SK-N-SH treated with all-trans-retinoic acid at 6 μM for 48 hours (cell line): ENCODE results near the gene TCF12.
A peak's percentile ranks its signal among the peaks of the same experiment; 100 is the strongest.

Source experiments
- ATAC-seq: fragments of 200-7000 bp; cut with Tn5 transposase; 3 replicates; pipeline ENCODE4 v1.9.1; 2020; ENCODE audit warnings: mild to moderate bottlenecking, moderate library complexity
- ARNTL ChIP-seq: fragments of 450-650 bp; formaldehyde crosslinking; IDR thresholded peaks from 2 replicates; pipeline ENCODE4 v1.5.0; 2020; ENCODE audit warnings: low read depth, mild to moderate bottlenecking, moderate library complexity, borderline replicate concordance
- BACH2 ChIP-seq: fragments of 250-450 bp; sonication (Bioruptor Pico); IDR thresholded peaks from 2 replicates; pipeline ENCODE4 v1.9.0; 2021; ENCODE audit warnings: mild to moderate bottlenecking, borderline replicate concordance
- CREB5 ChIP-seq: fragments of 250-450 bp; sonication (Bioruptor Pico); IDR thresholded peaks from 2 replicates; pipeline ENCODE4 v1.5.1; 2020; ENCODE audit warnings: low read depth, mild to moderate bottlenecking, moderate library complexity
- CSDC2 ChIP-seq: fragments of 250-450 bp; sonication (Bioruptor Pico); IDR thresholded peaks from 2 replicates; pipeline ENCODE4 v1.5.0; 2020; ENCODE audit warnings: mild to moderate bottlenecking, moderate library complexity
- ESRRG ChIP-seq: fragments of 250-450 bp; sonication (Bioruptor Pico); IDR thresholded peaks from 2 replicates; pipeline ENCODE4 v1.6.1; 2021; ENCODE audit warnings: mild to moderate bottlenecking
- GLIS3 ChIP-seq: fragments of 250-450 bp; sonication (Bioruptor Pico); IDR thresholded peaks from 2 replicates; pipeline ENCODE4 v1.5.0; 2020; ENCODE audit warnings: mild to moderate bottlenecking, moderate library complexity
- ISL1 ChIP-seq: fragments of 250-450 bp; sonication (Bioruptor Pico); IDR thresholded peaks from 2 replicates; pipeline ENCODE4 v2.1.2; 2022; ENCODE audit warnings: mild to moderate bottlenecking, moderate library complexity
- OSR1 ChIP-seq: fragments of 250-450 bp; sonication (Bioruptor Pico); IDR thresholded peaks from 2 replicates; pipeline ENCODE4 v1.8.0; 2022; ENCODE audit warnings: moderate library complexity, mild to moderate bottlenecking, inconsistent platforms
- POU6F1 ChIP-seq: fragments of 250-450 bp; sonication (Bioruptor Pico); IDR thresholded peaks from 2 replicates; pipeline ENCODE4 v1.8.0; 2021; ENCODE audit warnings: low read depth, mild to moderate bottlenecking, moderate library complexity, borderline replicate concordance
- PPARA ChIP-seq: fragments of 250-450 bp; sonication (Bioruptor Pico); IDR thresholded peaks from 2 replicates; pipeline ENCODE4 v1.5.0; 2020; ENCODE audit warnings: mild to moderate bottlenecking, borderline replicate concordance
- RARB ChIP-seq: fragments of 250-450 bp; sonication (Bioruptor Pico); IDR thresholded peaks from 2 replicates; pipeline ENCODE4 v1.8.0; 2021; ENCODE audit warnings: mild to moderate bottlenecking, moderate library complexity
- SNAI2 ChIP-seq: fragments of 250-450 bp; sonication (Bioruptor Pico); IDR thresholded peaks from 2 replicates; pipeline ENCODE4 v1.5.0; 2020; ENCODE audit warnings: mild to moderate bottlenecking, moderate library complexity
- TCF4 ChIP-seq: fragments of 250-450 bp; sonication (Bioruptor Pico); IDR thresholded peaks from 2 replicates; pipeline ENCODE4 v1.8.0; 2021; ENCODE audit warnings: mild to moderate bottlenecking, moderate library complexity, borderline replicate concordance
- TOX ChIP-seq: fragments of 250-450 bp; sonication (Bioruptor Pico); IDR thresholded peaks from 2 replicates; pipeline ENCODE4 v1.8.0; 2021; ENCODE audit warnings: mild to moderate bottlenecking, moderate library complexity, borderline replicate concordance
- ZC3H10 ChIP-seq: fragments of 250-450 bp; sonication (Bioruptor Pico); IDR thresholded peaks from 2 replicates; pipeline ENCODE4 v1.5.1; 2021; ENCODE audit warnings: mild to moderate bottlenecking, moderate library complexity
- ZFP3 ChIP-seq: fragments of 250-450 bp; sonication (Bioruptor Pico); IDR thresholded peaks from 2 replicates; pipeline ENCODE4 v1.5.0; 2020; ENCODE audit warnings: mild to moderate bottlenecking, moderate library complexity
- ZFP30 ChIP-seq: fragments of 450-650 bp; formaldehyde crosslinking; IDR thresholded peaks from 2 replicates; pipeline ENCODE4 v1.5.0; 2022; ENCODE audit warnings: mild to moderate bottlenecking, moderate library complexity
- ZNF565 ChIP-seq: fragments of 450-650 bp; formaldehyde crosslinking; conservative IDR thresholded peaks from 2 replicates; pipeline ENCODE4 v1.5.0; 2020; ENCODE audit warnings: low read depth, mild to moderate bottlenecking, moderate library complexity
- ZNF70 ChIP-seq: fragments of 450-650 bp; formaldehyde crosslinking; IDR thresholded peaks from 2 replicates; pipeline ENCODE4 v1.5.0; 2020; ENCODE audit warnings: mild to moderate bottlenecking, moderate library complexity
- ZNF8 ChIP-seq: fragments of 450-650 bp; formaldehyde crosslinking; IDR thresholded peaks from 2 replicates; pipeline ENCODE4 v1.5.0; 2020; ENCODE audit warnings: mild to moderate bottlenecking, moderate library complexity
- TF ChIP-seq, protein P1 (sequence below): fragments of 250-450 bp; sonication (Bioruptor Pico); IDR thresholded peaks from 2 replicates; pipeline ENCODE4 v1.8.0; 2020; ENCODE audit warnings: mild to moderate bottlenecking, moderate library complexity, borderline replicate concordance
- TF ChIP-seq, protein P2 (sequence below): fragments of 250-450 bp; sonication (Bioruptor Pico); IDR thresholded peaks from 2 replicates; pipeline ENCODE4 v1.5.0; 2020; ENCODE audit warnings: mild to moderate bottlenecking, moderate library complexity
- TF ChIP-seq, protein P3 (sequence below): fragments of 250-450 bp; sonication (Bioruptor Pico); IDR thresholded peaks from 2 replicates; pipeline ENCODE4 v1.5.1; 2021; ENCODE audit warnings: mild to moderate bottlenecking, moderate library complexity

Gene TCF12

GRCh38 chr15:57235873-57236272 is 317.4 kb downstream of the TCF12 start:
- TF ChIP-seq ZNF8 (CRISPR knock-in tag) (no peak), TCF4 (CRISPR knock-in tag) (no peak), CSDC2 (CRISPR knock-in tag) (0 out of 2 replicates have a peak, but pooled peaks have one; percentile 79), CREB5 (CRISPR knock-in tag) (no peak), PPARA (CRISPR knock-in tag) (no peak), ZFP3 (no peak), ISL1 (peak; percentile 62), TOX (CRISPR knock-in tag) (no peak), OSR1 (no peak), SNAI2 (CRISPR knock-in tag) (0 out of 2 replicates have a peak, but pooled peaks have one; percentile 15), ZNF70 (no peak), ZNF565 (CRISPR knock-in tag) (no peak), ZFP30 (no peak), ESRRG (CRISPR knock-in tag) (no peak), ARNTL (no peak), GLIS3 (no peak), BACH2 (no peak), ZC3H10 (no peak), POU6F1 (CRISPR knock-in tag) (no peak), RARB (CRISPR knock-in tag) (no peak)
- TF ChIP-seq, protein P1, sequence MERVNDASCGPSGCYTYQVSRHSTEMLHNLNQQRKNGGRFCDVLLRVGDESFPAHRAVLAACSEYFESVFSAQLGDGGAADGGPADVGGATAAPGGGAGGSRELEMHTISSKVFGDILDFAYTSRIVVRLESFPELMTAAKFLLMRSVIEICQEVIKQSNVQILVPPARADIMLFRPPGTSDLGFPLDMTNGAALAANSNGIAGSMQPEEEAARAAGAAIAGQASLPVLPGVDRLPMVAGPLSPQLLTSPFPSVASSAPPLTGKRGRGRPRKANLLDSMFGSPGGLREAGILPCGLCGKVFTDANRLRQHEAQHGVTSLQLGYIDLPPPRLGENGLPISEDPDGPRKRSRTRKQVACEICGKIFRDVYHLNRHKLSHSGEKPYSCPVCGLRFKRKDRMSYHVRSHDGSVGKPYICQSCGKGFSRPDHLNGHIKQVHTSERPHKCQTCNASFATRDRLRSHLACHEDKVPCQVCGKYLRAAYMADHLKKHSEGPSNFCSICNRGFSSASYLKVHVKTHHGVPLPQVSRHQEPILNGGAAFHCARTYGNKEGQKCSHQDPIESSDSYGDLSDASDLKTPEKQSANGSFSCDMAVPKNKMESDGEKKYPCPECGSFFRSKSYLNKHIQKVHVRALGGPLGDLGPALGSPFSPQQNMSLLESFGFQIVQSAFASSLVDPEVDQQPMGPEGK (CRISPR knock-in tag) = no peak
- TF ChIP-seq, protein P2, sequence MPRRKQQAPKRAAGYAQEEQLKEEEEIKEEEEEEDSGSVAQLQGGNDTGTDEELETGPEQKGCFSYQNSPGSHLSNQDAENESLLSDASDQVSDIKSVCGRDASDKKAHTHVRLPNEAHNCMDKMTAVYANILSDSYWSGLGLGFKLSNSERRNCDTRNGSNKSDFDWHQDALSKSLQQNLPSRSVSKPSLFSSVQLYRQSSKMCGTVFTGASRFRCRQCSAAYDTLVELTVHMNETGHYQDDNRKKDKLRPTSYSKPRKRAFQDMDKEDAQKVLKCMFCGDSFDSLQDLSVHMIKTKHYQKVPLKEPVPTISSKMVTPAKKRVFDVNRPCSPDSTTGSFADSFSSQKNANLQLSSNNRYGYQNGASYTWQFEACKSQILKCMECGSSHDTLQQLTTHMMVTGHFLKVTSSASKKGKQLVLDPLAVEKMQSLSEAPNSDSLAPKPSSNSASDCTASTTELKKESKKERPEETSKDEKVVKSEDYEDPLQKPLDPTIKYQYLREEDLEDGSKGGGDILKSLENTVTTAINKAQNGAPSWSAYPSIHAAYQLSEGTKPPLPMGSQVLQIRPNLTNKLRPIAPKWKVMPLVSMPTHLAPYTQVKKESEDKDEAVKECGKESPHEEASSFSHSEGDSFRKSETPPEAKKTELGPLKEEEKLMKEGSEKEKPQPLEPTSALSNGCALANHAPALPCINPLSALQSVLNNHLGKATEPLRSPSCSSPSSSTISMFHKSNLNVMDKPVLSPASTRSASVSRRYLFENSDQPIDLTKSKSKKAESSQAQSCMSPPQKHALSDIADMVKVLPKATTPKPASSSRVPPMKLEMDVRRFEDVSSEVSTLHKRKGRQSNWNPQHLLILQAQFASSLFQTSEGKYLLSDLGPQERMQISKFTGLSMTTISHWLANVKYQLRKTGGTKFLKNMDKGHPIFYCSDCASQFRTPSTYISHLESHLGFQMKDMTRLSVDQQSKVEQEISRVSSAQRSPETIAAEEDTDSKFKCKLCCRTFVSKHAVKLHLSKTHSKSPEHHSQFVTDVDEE = 0 out of 2 replicates have a peak, but pooled peaks have one; percentile 65
- TF ChIP-seq, protein P3, sequence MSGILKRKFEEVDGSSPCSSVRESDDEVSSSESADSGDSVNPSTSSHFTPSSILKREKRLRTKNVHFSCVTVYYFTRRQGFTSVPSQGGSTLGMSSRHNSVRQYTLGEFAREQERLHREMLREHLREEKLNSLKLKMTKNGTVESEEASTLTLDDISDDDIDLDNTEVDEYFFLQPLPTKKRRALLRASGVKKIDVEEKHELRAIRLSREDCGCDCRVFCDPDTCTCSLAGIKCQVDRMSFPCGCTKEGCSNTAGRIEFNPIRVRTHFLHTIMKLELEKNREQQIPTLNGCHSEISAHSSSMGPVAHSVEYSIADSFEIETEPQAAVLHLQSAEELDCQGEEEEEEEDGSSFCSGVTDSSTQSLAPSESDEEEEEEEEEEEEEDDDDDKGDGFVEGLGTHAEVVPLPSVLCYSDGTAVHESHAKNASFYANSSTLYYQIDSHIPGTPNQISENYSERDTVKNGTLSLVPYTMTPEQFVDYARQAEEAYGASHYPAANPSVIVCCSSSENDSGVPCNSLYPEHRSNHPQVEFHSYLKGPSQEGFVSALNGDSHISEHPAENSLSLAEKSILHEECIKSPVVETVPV (CRISPR knock-in tag) = no peak
- peak; percentile 82 for ATAC-seq

DNA sequence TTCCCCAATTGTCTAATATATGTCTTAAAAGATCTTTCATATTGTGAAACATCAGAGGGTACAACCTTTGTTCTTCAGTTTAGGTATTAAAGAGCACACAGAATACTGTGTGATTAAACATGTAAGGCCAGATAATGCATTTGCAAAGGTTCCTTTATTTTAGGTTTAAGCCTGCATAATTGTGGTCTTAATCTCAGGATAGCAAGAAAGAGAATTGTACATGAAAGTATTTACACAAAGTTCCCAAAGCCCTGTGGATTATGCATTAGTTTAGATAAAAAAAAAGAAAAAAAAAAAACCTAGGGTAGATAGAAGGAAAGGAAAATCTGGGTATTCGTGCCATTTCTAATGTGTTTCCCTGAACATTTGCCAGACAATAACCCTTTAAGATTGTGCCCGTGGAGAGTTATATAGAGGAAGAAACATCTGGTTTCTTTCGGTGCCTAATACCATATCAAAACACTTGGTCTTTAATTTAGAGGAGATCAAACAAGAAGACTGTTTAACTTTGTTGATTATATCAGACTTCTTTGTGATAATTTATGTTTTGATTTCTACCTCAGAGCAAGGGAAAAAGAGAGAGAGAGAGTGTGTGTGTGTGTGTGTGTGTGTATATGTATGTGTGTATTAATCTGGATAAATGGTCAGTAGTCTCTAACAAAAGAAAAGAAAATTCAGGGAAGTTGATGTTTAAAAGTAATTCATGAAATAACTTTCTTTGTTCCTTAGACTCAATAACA is 318.3 kb downstream of the TCF12 start:
- TF ChIP-seq RARB (CRISPR knock-in tag) = no peak
- TF ChIP-seq GLIS3 = no peak
- TF ChIP-seq, protein P2 = 0 out of 2 replicates have a peak, but pooled peaks have one; percentile 29
- no peak for TF ChIP-seq CREB5 (CRISPR knock-in tag)
- no peak for TF ChIP-seq ZNF565 (CRISPR knock-in tag)
- TF ChIP-seq TCF4 (CRISPR knock-in tag) = peak; percentile 46; the same call in 1 of the 2 replicates
- TF ChIP-seq ZFP3 = no peak
- ATAC-seq = no peak
